ENCODE results near the gene ASIC2. TPM values are rescaled to one million over a fixed set of nuclear protein-coding genes. Genes with fewer than 3 reads are reported as not detected.
A peak's percentile ranks its signal among the peaks of the same experiment; 100 is the strongest.

The ASIC2 gene
- total RNA-seq, 1 donor from 2014 or later, result not detected

DNA sequence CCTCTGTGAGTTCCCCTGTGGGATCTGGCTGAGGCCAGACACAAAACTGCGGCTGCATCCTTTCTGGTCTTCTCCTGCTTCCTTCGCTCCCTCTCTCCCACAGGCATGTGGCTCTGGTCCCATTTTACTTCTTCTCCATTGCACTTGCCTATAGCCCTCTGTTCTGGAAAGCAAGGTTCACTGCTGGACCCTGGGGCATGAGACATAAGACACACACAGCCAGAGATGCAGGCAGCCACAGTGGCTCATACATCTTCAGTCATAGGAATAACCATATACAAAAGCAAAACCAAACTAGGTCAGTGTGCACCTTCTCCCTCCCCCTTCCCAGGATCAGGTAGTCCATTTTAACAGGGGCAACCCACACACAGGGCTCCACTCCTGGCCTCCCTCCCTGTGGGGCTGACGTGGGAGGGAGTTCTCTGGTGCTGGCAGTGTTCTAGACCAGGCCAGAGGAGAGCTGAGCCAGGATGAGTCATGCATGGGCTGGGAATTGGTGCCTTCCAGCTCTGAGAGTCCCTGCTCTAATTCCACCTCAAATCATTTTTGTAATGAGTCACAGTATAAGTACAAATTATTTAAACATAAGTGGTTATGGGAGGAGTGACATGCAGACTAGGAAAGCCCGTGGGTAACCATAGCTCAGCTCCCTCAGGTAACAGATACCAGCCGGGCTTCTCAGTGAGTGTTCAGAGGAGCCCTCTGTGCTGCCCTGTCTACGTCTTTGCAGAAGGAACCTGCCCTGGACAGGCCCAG lies 58.0 kb downstream of the ASIC2 start:
- no peak for DNase-seq (ENCODE audit: extremely low spot score in 2 of 2)
- TF ChIP-seq POLR2AphosphoS5 (IDR thresholded peaks at IDR 0.05; ENCODE audit: insufficient read depth in 1 of 2, low read depth in 1 of 2) (peak in 1 of 2 donors; percentile 42), POLR2A (IDR thresholded peaks at IDR 0.05) (no peak)
- Histone ChIP-seq H3K9me3 (no peaks in the 10 kb centered on the region), H3K4me3 (no peak overlapping the region), H3K27ac (no peak overlapping the region), H3K27me3 (no peaks in the 10 kb centered on the region), H3K4me1 (peaks cover 28% of the 10 kb centered on the region), H3K36me3 (no peaks in the 10 kb centered on the region)
- intact Hi-C loops (cut with DNase I), result no loop called here

DNA sequence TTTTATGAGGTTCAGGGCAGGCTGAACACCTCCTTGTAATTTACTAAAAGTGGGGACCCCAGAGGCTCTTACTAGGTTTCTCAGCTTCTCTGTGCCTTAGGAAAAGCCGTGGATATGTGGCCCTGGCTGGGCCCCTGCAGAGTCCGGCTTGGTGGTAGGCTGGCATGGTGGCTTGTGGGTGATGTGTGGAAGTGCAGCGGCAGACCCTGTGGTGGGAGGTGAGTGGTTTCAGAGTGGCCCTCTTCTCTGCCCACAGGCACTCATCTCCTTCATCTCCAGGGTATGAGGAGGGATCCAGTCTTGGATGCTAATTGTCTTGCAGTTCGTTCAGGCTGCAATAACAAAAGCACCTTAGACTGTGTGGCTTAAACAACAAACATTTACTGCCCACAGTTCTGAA lies 58.9 kb downstream of the ASIC2 start:
- peaks cover 28% of the 10 kb centered on the region for H3K4me1 ChIP-seq
- no peaks in the 10 kb centered on the region for H3K36me3 ChIP-seq
- no peaks in the 10 kb centered on the region for H3K27me3 ChIP-seq
- H3K4me3 ChIP-seq, result no peak overlapping the region
- TF ChIP-seq POLR2A (IDR thresholded peaks at IDR 0.05), result no peak
- no peak for TF ChIP-seq POLR2AphosphoS5 (IDR thresholded peaks at IDR 0.05; ENCODE audit: insufficient read depth in 1 of 2, low read depth in 1 of 2)
- TF ChIP-seq, protein P1, sequence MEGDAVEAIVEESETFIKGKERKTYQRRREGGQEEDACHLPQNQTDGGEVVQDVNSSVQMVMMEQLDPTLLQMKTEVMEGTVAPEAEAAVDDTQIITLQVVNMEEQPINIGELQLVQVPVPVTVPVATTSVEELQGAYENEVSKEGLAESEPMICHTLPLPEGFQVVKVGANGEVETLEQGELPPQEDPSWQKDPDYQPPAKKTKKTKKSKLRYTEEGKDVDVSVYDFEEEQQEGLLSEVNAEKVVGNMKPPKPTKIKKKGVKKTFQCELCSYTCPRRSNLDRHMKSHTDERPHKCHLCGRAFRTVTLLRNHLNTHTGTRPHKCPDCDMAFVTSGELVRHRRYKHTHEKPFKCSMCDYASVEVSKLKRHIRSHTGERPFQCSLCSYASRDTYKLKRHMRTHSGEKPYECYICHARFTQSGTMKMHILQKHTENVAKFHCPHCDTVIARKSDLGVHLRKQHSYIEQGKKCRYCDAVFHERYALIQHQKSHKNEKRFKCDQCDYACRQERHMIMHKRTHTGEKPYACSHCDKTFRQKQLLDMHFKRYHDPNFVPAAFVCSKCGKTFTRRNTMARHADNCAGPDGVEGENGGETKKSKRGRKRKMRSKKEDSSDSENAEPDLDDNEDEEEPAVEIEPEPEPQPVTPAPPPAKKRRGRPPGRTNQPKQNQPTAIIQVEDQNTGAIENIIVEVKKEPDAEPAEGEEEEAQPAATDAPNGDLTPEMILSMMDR (IDR thresholded peaks at IDR 0.05), result no peak
- no peaks in the 10 kb centered on the region for H3K9me3 ChIP-seq
- intact Hi-C loops (cut with DNase I), result no loop called here
- DNase-seq (ENCODE audit: extremely low spot score in 2 of 2), result no peak
- no peak overlapping the region for H3K27ac ChIP-seq

DNA sequence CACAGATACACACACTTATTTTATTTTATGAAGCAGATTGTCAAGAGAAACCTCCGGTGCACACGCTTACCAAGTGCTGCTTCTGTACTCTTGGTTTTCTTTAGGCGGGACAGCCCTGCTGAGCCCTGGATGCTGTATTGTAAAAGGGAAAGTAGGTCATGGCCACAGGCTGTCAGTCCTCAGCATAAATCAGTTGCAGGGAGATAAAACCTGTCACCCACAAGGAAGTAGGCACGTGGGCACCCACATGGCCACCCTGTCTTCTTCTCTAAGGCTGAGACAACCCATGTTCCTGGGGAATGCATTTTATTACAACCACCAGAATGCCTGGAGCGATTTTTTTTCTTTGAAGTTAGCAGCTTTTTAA lies 59.3 kb downstream of the ASIC2 start:
- Histone ChIP-seq H3K27me3 (no peaks in the 10 kb centered on the region), H3K9me3 (no peaks in the 10 kb centered on the region), H3K27ac (no peak overlapping the region), H3K4me1 (peaks cover 28% of the 10 kb centered on the region), H3K4me3 (no peak overlapping the region), H3K36me3 (no peaks in the 10 kb centered on the region)
- no peak for DNase-seq (ENCODE audit: extremely low spot score in 2 of 2)
- intact Hi-C loops (cut with DNase I), result no loop called here
- no peak for TF ChIP-seq POLR2A (IDR thresholded peaks at IDR 0.05)
- TF ChIP-seq, protein P1 (IDR thresholded peaks at IDR 0.05), result no peak
- no peak for TF ChIP-seq POLR2AphosphoS5 (IDR thresholded peaks at IDR 0.05; ENCODE audit: insufficient read depth in 1 of 2, low read depth in 1 of 2)

DNA sequence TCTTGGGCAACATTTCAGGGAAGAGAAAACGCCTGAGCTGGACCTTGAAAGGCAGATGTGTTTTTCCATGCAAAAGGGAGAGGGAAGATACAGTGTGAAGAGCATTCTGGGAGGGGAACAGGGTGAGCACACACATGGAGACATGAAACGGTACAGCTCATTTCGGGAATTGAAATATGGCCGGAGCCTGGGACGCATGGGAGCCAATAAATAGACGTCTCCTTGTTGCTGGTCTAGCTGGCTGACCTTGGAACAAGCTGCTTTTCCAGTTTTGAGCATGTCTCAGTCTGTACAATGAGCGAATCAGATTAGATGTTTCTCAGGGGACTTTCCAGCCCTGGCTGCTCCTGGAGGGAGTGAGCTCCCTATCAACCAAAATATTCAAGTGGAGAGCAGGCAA lies 63.6 kb downstream of the ASIC2 start:
- Histone ChIP-seq H3K27ac (no peak overlapping the region), H3K9me3 (no peaks in the 10 kb centered on the region), H3K36me3 (no peaks in the 10 kb centered on the region), H3K4me1 (peaks cover 14% of the 10 kb centered on the region), H3K27me3 (no peaks in the 10 kb centered on the region), H3K4me3 (no peak overlapping the region)
- intact Hi-C loops (cut with DNase I), result no loop called here
- DNase-seq (ENCODE audit: extremely low spot score in 2 of 2), result no peak
- TF ChIP-seq POLR2AphosphoS5 (IDR thresholded peaks at IDR 0.05; ENCODE audit: insufficient read depth in 1 of 2, low read depth in 1 of 2) (no peak), POLR2A (IDR thresholded peaks at IDR 0.05) (no peak)
- TF ChIP-seq, protein P1 (IDR thresholded peaks at IDR 0.05), result no peak

DNA sequence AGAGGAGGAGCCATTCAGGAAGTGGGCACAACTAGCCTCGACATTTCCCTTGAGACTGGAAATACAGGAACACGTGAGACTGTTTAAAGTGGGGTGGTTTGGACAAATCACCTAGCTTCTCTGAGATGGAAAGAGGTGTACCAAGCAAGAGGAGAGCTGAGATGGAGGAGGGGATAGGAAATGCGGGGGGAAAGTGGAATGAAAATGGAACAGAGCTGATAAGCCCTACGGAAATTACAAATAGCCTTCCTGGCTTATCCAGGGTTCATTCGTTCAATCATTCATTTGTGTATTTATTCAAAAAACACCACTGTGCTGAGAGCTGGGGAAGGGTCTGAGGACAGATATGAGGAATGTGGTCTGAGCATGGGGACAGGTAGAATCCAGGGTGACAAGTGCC lies 64.1 kb downstream of the ASIC2 start:
- Histone ChIP-seq H3K27me3 (no peaks in the 10 kb centered on the region), H3K27ac (no peak overlapping the region), H3K36me3 (no peaks in the 10 kb centered on the region), H3K4me3 (no peak overlapping the region), H3K9me3 (no peaks in the 10 kb centered on the region), H3K4me1 (peaks cover 9% of the 10 kb centered on the region)
- no peak for DNase-seq (ENCODE audit: extremely low spot score in 2 of 2)
- intact Hi-C loops (cut with DNase I), result no loop called here
- TF ChIP-seq, protein P1 (IDR thresholded peaks at IDR 0.05), result no peak
- TF ChIP-seq POLR2A (IDR thresholded peaks at IDR 0.05) (no peak), POLR2AphosphoS5 (IDR thresholded peaks at IDR 0.05; ENCODE audit: insufficient read depth in 1 of 2, low read depth in 1 of 2) (no peak)

All from vagina (tissue), 2 donors.